ENCODE results near the gene OR52I2.

DNA sequence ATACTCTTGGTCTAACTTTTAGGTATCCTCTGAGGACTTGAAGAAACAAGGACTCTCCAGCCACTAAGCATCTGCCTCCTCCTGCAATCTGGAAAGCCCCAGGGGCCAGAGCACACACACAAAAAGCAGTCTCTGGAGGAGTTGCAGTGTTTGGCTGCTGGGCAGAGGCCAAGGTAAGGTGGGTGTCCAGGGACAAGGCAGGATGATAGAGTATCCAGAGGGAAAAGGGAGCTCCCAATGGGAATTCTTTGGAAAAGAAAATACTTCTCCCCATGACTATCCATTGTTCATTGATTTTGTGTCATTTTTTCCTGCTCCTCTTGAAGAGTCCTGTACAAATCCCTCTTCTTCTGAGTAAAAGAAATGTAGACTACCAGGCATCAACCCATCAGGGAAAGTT lies at the start of gene OR52I2:
- TF ChIP-seq, protein P1, sequence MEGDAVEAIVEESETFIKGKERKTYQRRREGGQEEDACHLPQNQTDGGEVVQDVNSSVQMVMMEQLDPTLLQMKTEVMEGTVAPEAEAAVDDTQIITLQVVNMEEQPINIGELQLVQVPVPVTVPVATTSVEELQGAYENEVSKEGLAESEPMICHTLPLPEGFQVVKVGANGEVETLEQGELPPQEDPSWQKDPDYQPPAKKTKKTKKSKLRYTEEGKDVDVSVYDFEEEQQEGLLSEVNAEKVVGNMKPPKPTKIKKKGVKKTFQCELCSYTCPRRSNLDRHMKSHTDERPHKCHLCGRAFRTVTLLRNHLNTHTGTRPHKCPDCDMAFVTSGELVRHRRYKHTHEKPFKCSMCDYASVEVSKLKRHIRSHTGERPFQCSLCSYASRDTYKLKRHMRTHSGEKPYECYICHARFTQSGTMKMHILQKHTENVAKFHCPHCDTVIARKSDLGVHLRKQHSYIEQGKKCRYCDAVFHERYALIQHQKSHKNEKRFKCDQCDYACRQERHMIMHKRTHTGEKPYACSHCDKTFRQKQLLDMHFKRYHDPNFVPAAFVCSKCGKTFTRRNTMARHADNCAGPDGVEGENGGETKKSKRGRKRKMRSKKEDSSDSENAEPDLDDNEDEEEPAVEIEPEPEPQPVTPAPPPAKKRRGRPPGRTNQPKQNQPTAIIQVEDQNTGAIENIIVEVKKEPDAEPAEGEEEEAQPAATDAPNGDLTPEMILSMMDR (IDR thresholded peaks at IDR 0.05; ENCODE audit: borderline replicate concordance, extremely low read depth, low read length, poor library complexity, severe bottlenecking), result no peak
- no peak for TF ChIP-seq EZH2 (IDR thresholded peaks at IDR 0.05; ENCODE audit: borderline replicate concordance, low read depth, low read length, severe bottlenecking)

Data from DND-41 (cell line).